ENCODE measurements around the gene NDUFAF5.

DNA sequence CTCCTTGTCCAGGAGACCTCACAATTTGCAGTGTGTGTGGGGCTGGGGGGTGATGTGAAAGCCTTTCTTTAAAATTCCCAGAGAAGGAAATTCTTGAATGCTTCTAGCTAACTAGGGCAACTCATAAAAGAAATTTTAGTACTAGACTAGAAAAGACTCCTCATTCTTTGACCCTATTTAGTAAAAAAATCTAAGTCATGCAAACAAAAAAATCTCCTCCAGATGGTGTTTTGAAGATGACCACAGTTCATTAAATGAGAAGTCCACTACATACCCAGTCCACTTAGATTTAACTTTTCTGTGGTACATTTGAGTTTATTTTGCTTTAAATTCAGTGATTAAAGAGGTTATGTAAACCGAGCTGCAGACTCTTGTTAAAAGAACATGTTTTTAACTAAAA, 67.5 kb downstream of the NDUFAF5 start:
- TF ChIP-seq, protein P1, sequence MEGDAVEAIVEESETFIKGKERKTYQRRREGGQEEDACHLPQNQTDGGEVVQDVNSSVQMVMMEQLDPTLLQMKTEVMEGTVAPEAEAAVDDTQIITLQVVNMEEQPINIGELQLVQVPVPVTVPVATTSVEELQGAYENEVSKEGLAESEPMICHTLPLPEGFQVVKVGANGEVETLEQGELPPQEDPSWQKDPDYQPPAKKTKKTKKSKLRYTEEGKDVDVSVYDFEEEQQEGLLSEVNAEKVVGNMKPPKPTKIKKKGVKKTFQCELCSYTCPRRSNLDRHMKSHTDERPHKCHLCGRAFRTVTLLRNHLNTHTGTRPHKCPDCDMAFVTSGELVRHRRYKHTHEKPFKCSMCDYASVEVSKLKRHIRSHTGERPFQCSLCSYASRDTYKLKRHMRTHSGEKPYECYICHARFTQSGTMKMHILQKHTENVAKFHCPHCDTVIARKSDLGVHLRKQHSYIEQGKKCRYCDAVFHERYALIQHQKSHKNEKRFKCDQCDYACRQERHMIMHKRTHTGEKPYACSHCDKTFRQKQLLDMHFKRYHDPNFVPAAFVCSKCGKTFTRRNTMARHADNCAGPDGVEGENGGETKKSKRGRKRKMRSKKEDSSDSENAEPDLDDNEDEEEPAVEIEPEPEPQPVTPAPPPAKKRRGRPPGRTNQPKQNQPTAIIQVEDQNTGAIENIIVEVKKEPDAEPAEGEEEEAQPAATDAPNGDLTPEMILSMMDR (IDR thresholded peaks at IDR 0.05 in 8 of 11, conservative IDR thresholded peaks at IDR 0.05 in 3 of 11) = no peak
- no peak for TF ChIP-seq POLR2AphosphoS5 (IDR thresholded peaks at IDR 0.05)
